PFSK-1 (cell line): ENCODE results near the gene SLAMF1.

Experiments
- POLR2AphosphoS5 ChIP-seq: IDR thresholded peaks from 2 replicates; pipeline ENCODE4 v1.6.1; 2012; ENCODE audit warnings: low read depth, mild to moderate bottlenecking, control low read depth, low read length, moderate library complexity
- SIN3A ChIP-seq: IDR thresholded peaks from 2 replicates; pipeline ENCODE4 v1.6.1; 2012; ENCODE audit warnings: mild to moderate bottlenecking, low read length, moderate library complexity, borderline replicate concordance; ENCODE audit not compliant: insufficient read depth

DNA sequence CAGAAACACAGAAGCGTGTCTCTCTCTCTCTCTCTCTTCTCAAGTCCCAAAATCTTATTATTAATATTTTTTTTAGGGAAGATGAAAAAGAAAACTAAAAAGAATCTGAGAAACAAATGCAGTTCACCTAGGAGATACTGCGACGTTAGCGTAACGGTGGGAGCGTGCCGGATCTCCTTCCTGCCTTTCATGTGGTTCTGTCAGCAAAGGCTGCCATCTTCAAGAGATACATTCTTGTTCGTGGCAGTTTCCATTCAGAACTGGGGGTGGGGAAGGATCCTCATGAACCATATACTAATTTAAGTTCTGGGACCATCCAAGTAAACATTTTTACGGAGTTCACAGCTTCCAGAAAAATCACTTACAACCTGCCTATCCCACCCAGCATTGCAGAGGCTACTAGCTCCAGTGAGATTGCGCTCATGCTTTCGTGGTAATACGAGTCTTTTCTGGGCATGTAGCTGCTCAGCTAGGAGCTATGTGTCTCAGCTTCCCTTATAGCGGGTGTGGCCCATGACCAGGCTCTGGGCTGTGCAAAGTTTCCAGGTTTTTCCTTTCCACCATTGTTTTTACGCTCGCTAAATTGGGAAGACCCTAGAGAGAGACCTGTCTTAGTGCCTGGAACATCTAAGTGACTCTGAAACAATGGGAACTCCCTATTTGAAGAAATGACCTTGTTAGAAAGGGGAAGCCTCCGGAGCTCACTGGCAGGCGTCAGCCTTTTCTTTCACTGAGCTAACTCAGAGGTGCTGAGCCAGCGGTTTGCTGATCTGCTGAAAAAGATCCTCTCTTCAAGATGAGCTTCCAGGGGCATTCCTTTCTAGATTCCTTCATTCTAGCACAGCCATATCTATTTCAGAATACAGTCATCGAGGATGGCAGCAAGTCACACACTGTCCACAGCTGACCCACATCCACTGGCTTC is 17.3 kb downstream of the SLAMF1 start:
- TF ChIP-seq POLR2AphosphoS5 (no peak), SIN3A (no peak)
